Activated naive CD8-positive, alpha-beta T cell treated with anti-CD3 and anti-CD28 coated beads for 36 hours (primary cell): Measurements from ENCODE around the gene HS2ST1. TPM values are rescaled to one million over a fixed set of nuclear protein-coding genes. Genes with fewer than 3 reads are reported as not detected.
A peak's percentile ranks its signal among the peaks of the same experiment; 100 is the strongest.
"Not testable (repeated sequence)": the region's sequence is repeated elsewhere in the genome, so short reads cannot be mapped to it uniquely, and the experiment has no call there.

Source experiments
- DNase-seq: peaks from one replicate; pipeline ENCODE4 v3.0.0; 2021
- H3K27ac Mint-ChIP-seq: one replicate; pipeline ENCODE4 v1.8.0; 2022; ENCODE audit warnings: mild to moderate bottlenecking, moderate library complexity, mixed read lengths
- H3K27me3 Mint-ChIP-seq: one replicate; pipeline ENCODE4 v1.8.0; 2022; ENCODE audit warnings: mild to moderate bottlenecking, mixed read lengths
- H3K36me3 Mint-ChIP-seq: one replicate; pipeline ENCODE4 v1.8.0; 2021; ENCODE audit warnings: mild to moderate bottlenecking, mixed read lengths
- H3K4me1 Mint-ChIP-seq: one replicate; pipeline ENCODE4 v1.8.0; 2021; ENCODE audit warnings: mixed read lengths
- H3K4me3 Mint-ChIP-seq: one replicate; pipeline ENCODE4 v1.8.0; 2022; ENCODE audit warnings: mild to moderate bottlenecking, moderate library complexity, mixed read lengths
- H3K9me3 Mint-ChIP-seq: one replicate; pipeline ENCODE4 v1.8.0; 2022; ENCODE audit warnings: mixed read lengths
- total RNA-seq, 2 experiments: library from RNA; stranded (reverse); gene quantifications; one replicate each; pipeline ENCODE4 v1.2.3, GENCODE V29; 2021

Gene HS2ST1
- 10 to 100 TPM; 22.9 to 23.8 TPM for total RNA-seq

GRCh38 chr1:86914601-86914997 lies at the start of gene HS2ST1:
HS2ST1 (plus strand) TSS chr1:86914635.
- H3K27ac Mint-ChIP-seq = no peak within 1 kb of the TSS
- H3K4me1 Mint-ChIP-seq = peaks cover 36% of the 10 kb centered on the region

GRCh38 chr1:86865973-86866637 lies 48.3 kb upstream of the HS2ST1 start:
- no peaks in the 10 kb centered on the region for H3K9me3 Mint-ChIP-seq
- peak overlapping the region; percentile 75 for H3K27ac Mint-ChIP-seq
- peaks cover 17% of the 10 kb centered on the region for H3K36me3 Mint-ChIP-seq
- DNase-seq = no peak
- no peaks in the 10 kb centered on the region for H3K27me3 Mint-ChIP-seq
- H3K4me1 Mint-ChIP-seq = peaks cover 18% of the 10 kb centered on the region
- H3K4me3 Mint-ChIP-seq = no peak overlapping the region

More at GRCh38 chr1:86914601-86914997, at the start of gene HS2ST1:
- no peaks in the 10 kb centered on the region for H3K9me3 Mint-ChIP-seq
- no peak within 1 kb of the TSS for H3K4me3 Mint-ChIP-seq
- H3K36me3 Mint-ChIP-seq = peaks cover 28% of the 10 kb centered on the region
- no peaks in the 10 kb centered on the region for H3K27me3 Mint-ChIP-seq
- DNase-seq = no peak

GRCh38 chr1:86866665-86867064 lies 47.8 kb upstream of the HS2ST1 start:
- Mint-ChIP-seq H3K4me1 (peaks cover 18% of the 10 kb centered on the region), H3K27ac (no peak overlapping the region), H3K27me3 (no peaks in the 10 kb centered on the region), H3K4me3 (no peak overlapping the region), H3K36me3 (peaks cover 17% of the 10 kb centered on the region), H3K9me3 (no peaks in the 10 kb centered on the region)
- no peak for DNase-seq

- H3K36me3 Mint-ChIP-seq = peaks cover 17% of the 10 kb centered on the region
- H3K9me3 Mint-ChIP-seq, DNase-seq, H3K27me3 Mint-ChIP-seq, H3K27ac Mint-ChIP-seq, H3K4me3 Mint-ChIP-seq: not testable (repeated sequence)
- H3K4me1 Mint-ChIP-seq = peaks cover 18% of the 10 kb centered on the region
Measured at GRCh38 chr1:86867278-86867677, 47.2 kb upstream of the HS2ST1 start.

GRCh38 chr1:86868477-86868876 lies 46.0 kb upstream of the HS2ST1 start:
- no peak overlapping the region for H3K27ac Mint-ChIP-seq

GRCh38 chr1:86871001-86871400 lies 43.4 kb upstream of the HS2ST1 start:
- Mint-ChIP-seq H3K36me3 (peaks cover 13% of the 10 kb centered on the region), H3K4me1 (peaks cover 16% of the 10 kb centered on the region), H3K27ac (no peak overlapping the region), H3K9me3 (no peaks in the 10 kb centered on the region), H3K4me3 (no peak overlapping the region), H3K27me3 (no peaks in the 10 kb centered on the region)
- DNase-seq = no peak

More at GRCh38 chr1:86868477-86868876, 46.0 kb upstream of the HS2ST1 start:
- Mint-ChIP-seq H3K4me1 (peaks cover 18% of the 10 kb centered on the region), H3K36me3 (peaks cover 19% of the 10 kb centered on the region), H3K9me3 (no peaks in the 10 kb centered on the region), H3K27me3 (no peaks in the 10 kb centered on the region), H3K4me3 (no peak overlapping the region)
- no peak for DNase-seq

- no peak for DNase-seq
- H3K9me3 Mint-ChIP-seq = no peaks in the 10 kb centered on the region
- H3K27ac Mint-ChIP-seq = no peak overlapping the region
- peaks cover 9% of the 10 kb centered on the region for H3K4me1 Mint-ChIP-seq
- no peak overlapping the region for H3K4me3 Mint-ChIP-seq
- peaks cover 11% of the 10 kb centered on the region for H3K36me3 Mint-ChIP-seq
- no peaks in the 10 kb centered on the region for H3K27me3 Mint-ChIP-seq
Measured at GRCh38 chr1:86872086-86872485, 42.3 kb upstream of the HS2ST1 start.

- Mint-ChIP-seq H3K27me3 (no peaks in the 10 kb centered on the region), H3K27ac (no peak overlapping the region), H3K9me3 (no peaks in the 10 kb centered on the region), H3K4me1 (peaks cover 1% of the 10 kb centered on the region), H3K4me3 (no peak overlapping the region), H3K36me3 (peaks cover 10% of the 10 kb centered on the region)
- DNase-seq = no peak
Measured at GRCh38 chr1:86875722-86876121, 38.7 kb upstream of the HS2ST1 start.

GRCh38 chr1:86887479-86888162 lies 26.8 kb upstream of the HS2ST1 start:
- Mint-ChIP-seq H3K4me1 (peaks cover 25% of the 10 kb centered on the region), H3K9me3 (no peaks in the 10 kb centered on the region), H3K36me3 (peaks cover 22% of the 10 kb centered on the region), H3K27ac (peak overlapping the region; percentile 29), H3K27me3 (no peaks in the 10 kb centered on the region), H3K4me3 (no peak overlapping the region)
- DNase-seq = no peak

- Mint-ChIP-seq H3K36me3 (peaks cover 22% of the 10 kb centered on the region), H3K27me3 (no peaks in the 10 kb centered on the region), H3K4me1 (peaks cover 25% of the 10 kb centered on the region), H3K4me3 (no peak overlapping the region), H3K9me3 (no peaks in the 10 kb centered on the region), H3K27ac (no peak overlapping the region)
- no peak for DNase-seq
Measured at GRCh38 chr1:86888327-86888726, 26.1 kb upstream of the HS2ST1 start.

- not testable (repeated sequence) for H3K4me3 Mint-ChIP-seq, H3K9me3 Mint-ChIP-seq, H3K27me3 Mint-ChIP-seq, DNase-seq, H3K27ac Mint-ChIP-seq
- peaks cover 14% of the 10 kb centered on the region for H3K4me1 Mint-ChIP-seq
- peaks cover 33% of the 10 kb centered on the region for H3K36me3 Mint-ChIP-seq
Measured at GRCh38 chr1:86899401-86899800, 15.0 kb upstream of the HS2ST1 start.

GRCh38 chr1:86905875-86906274 lies 8.6 kb upstream of the HS2ST1 start:
- DNase-seq = no peak
- peaks cover 39% of the 10 kb centered on the region for H3K36me3 Mint-ChIP-seq
- H3K4me3 Mint-ChIP-seq = no peak overlapping the region
- H3K27ac Mint-ChIP-seq = no peak overlapping the region
- no peaks in the 10 kb centered on the region for H3K27me3 Mint-ChIP-seq
- H3K4me1 Mint-ChIP-seq = peaks cover 37% of the 10 kb centered on the region
- peaks cover 1% of the 10 kb centered on the region for H3K9me3 Mint-ChIP-seq

GRCh38 chr1:86906419-86906818 lies 8.0 kb upstream of the HS2ST1 start:
- Mint-ChIP-seq H3K4me3 (no peak overlapping the region), H3K9me3 (no peaks in the 10 kb centered on the region), H3K36me3 (peaks cover 41% of the 10 kb centered on the region), H3K4me1 (peaks cover 42% of the 10 kb centered on the region), H3K27ac (no peak overlapping the region), H3K27me3 (no peaks in the 10 kb centered on the region)
- no peak for DNase-seq

GRCh38 chr1:86912281-86912900 lies 2.0 kb upstream of the HS2ST1 start:
- Mint-ChIP-seq H3K36me3 (peaks cover 42% of the 10 kb centered on the region), H3K4me1 (peaks cover 46% of the 10 kb centered on the region), H3K4me3 (no peak overlapping the region), H3K27me3 (no peaks in the 10 kb centered on the region), H3K9me3 (no peaks in the 10 kb centered on the region), H3K27ac (peak overlapping the region; percentile 17)
- no peak for DNase-seq

GRCh38 chr1:86913399-86913895 lies 988 bp upstream of the HS2ST1 start:
- Mint-ChIP-seq H3K27ac (no peak overlapping the region), H3K4me3 (no peak overlapping the region), H3K9me3 (no peaks in the 10 kb centered on the region), H3K36me3 (peaks cover 35% of the 10 kb centered on the region), H3K27me3 (no peaks in the 10 kb centered on the region), H3K4me1 (peaks cover 43% of the 10 kb centered on the region)
- peak; percentile 26 for DNase-seq
